Activated CD8-positive, alpha-beta memory T cell treated with anti-CD3 and anti-CD28 coated beads, Interleukin-2, amount 50 U/mL, for 1 hour (primary cell): Measurements from ENCODE around the gene CIAO2B.
"Not testable (repeated sequence)": the region's sequence is repeated elsewhere in the genome, so short reads cannot be mapped to it uniquely, and the experiment has no call there.

Source experiments
- DNase-seq: peaks from one replicate; pipeline ENCODE4 v3.0.0-alpha.2; 2020; ENCODE audit errors: extremely low read depth

The CIAO2B gene

DNA sequence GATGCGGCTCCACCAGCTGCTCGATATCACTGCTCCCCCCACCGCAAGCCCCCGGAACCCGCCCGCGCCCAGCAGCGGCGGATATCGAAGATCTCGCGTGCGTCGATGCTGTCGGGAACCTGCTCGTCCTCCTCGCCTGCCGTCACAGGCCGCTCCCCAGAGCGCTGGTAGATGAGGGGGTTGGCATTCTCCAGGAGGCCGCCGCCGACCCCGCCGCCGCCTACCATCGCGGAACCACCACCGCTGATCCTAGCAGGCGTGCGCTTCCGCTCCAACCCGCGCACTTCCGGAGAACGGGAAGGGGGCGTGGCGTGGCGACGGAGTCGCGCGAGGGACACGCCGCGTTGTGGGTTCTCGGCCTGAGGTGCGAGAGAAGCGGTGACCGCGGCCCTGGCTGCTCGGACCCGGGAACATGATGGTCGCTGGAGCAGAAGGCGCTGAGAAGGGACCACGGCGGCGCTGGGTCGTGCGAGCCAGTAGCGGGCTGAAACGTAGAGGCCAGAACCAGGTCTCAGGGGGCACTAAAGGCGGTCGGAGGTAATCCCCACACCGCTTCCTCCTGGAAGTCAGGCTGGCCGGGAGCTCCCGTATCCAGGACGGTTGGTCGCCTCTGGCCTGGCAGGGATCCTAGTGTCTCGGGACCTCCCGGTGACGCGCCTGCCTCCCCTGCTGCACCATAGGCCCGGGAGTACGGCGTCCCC, at the start of gene CIAO2B:
TSS of gene CIAO2B (minus strand) at position 265 of the 701 bp plus-strand sequence. CDS start at position 227, 38 bp downstream.
- peak; percentile 58 for DNase-seq

GRCh38 chr16:66983033-66983432, 48.8 kb upstream of the CIAO2B start:
- no peak for DNase-seq

- no peak for DNase-seq
These were observed 45.0 kb upstream of the CIAO2B start for GRCh38 chr16:66979011-66979717.

DNA sequence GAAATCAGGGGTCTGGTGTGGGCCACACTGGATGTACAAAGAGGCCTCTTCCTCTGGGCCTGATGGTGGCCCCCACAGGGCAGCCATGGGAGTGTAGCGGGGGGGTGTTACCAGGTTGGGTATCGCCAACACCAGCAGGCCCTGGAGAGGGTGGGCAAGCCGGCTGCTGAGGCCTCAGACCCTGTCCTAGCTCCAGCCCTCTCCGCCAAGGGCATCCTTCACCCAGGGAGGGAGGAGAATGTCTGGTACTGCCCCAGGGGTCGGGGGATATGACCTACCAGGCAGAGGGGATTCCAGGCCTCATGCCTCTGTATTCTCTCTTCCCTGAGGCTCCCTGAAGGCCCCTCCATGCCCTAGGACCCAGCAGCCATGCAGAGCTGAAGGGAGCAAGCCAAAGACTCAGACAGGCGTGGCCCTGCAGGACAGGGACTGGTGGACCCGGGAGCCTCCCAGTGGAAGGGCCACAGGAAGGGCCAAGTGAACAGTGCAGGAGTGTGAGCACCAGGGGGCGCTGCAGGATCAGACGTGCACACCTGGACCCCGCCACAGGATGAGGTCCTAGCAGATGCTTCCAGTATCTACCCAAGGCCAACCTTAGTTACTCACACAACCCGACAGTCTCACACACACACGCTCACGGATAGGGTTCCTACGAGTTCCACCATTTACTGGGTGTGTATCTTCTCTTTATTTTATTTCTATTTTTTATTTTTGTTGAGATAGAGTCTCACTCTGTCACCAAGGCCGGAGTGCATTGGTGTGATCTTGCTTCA, 43.3 kb upstream of the CIAO2B start:
- DNase-seq, result peak; percentile 74

GRCh38 chr16:66976746-66977145, 42.5 kb upstream of the CIAO2B start:
- DNase-seq, result no peak

DNA sequence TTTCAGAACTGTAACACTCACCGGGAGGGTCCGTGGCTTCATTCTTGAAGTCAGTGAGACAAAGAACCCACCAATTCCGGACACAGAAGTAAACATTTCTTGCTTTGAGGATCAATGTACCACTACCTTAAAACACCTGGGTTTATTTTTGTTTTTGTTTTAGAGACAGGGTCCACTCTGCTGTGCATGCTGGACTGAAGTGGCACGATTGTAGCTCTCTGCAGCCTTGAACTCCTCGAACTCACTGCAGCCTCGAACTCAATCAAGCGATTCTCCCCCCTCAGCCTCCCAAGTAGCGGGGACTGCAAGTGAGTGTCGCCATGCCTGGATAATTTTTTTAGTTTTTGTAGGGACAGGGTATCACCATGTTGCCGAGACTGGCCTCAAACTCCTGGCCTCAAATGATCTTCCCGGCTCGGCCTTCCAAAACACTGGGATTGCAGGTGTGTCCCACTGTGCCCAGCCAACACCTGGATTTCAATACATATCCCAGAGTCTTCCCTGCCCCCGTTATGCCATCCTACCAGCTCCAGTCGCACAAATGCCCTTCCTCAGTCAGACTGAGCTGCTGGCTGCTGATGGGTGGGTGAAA, 41.2 kb upstream of the CIAO2B start:
- no peak for DNase-seq

DNA sequence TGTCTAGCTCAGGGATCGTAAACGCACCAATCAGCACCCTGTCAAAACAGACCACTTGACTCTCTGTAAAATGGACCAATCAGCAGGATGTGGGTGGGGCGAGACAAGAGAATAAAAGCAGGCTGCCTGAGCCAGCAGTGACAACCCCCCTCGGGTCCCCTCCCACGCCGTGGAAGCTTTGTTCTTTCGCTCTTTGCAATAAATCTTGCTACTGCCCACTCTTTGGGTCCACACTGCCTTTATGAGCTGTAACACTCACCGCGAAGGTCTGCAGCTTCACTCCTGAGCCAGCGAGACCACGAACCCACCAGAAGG, 40.7 kb upstream of the CIAO2B start:
- not testable (repeated sequence) for DNase-seq

- DNase-seq, result not testable (repeated sequence)
These were observed 40.1 kb upstream of the CIAO2B start for GRCh38 chr16:66974156-66974931.

- DNase-seq, result no peak
These were observed 39.5 kb upstream of the CIAO2B start for GRCh38 chr16:66973716-66974115.

DNA sequence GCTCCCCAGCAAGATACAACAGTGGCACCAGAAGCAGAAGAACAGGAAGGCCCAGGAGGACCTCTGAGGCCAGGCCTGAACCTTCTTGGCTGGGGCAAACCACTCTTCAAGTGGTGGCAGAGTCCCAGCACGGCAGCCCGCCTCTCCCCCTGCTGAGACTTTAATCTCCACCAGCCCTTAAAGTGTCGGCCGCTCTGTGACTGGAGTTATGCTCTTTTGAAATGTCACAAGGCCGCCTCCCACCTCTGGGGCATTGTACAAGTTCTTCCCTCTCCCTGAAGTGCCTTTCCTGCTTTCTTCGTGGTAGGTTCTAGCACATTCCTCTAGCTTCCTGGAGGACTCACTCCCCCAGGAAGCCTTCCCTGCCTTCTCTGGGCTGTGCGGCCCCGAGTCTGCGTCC, 38.8 kb upstream of the CIAO2B start:
- DNase-seq, result no peak

- no peak for DNase-seq
These were observed 36.8 kb upstream of the CIAO2B start for GRCh38 chr16:66970775-66971720.

GRCh38 chr16:66968847-66969246, 34.6 kb upstream of the CIAO2B start:
- DNase-seq, result no peak

- DNase-seq, result no peak
These were observed 29.8 kb upstream of the CIAO2B start for GRCh38 chr16:66964049-66964448.

GRCh38 chr16:66961914-66962313, 27.7 kb upstream of the CIAO2B start:
- no peak for DNase-seq

- no peak for DNase-seq
These were observed 27.0 kb upstream of the CIAO2B start, which contains the start of gene CES3 for GRCh38 chr16:66961065-66961744. Gene CES3, plus strand, starts transcription at chr16:66961266. Its CDS starts 42 bp downstream, at chr16:66961308.

DNA sequence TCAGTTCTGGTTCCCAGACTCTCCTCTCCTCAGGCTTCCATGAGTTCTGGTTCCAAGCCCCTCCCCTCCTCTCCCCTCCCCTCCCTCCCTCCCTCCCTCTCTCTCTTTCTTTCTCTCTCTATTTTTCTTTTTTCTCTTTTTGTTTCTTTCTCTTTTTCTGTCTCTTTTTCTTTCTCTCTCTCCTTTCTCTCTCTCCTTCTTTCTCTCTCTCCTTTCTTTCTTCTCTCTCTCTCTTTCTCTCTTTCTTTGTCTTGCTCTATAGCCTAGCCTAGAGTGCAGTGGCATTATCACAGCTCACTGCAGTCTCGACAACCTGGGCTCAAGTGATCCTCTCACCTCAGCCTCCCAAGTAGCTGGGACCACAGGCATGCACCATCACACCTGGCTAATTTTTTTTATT, 26.1 kb upstream of the CIAO2B start:
- no peak for DNase-seq

DNA sequence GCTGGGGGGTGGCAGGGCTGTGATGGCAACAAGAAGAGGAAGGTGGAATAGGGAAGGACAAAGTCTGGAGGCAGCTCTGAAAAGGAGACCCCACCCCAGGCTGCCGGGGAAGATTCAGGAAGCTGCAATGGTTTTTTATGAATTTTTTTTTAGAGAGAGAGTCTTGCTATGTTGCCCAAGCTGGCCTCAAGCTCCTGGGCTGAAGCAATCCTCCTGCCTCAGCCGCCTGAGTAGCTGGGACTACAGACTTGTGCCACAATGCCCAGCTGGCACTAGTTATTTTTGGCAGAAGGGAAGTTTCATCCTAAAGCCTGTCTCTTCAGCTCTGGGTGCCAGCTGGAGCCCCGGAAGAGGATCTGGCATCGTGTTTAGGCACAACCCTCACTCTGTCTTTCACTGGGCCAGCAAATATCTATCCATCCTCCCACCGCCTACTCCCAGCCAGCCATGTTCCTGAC, 25.5 kb upstream of the CIAO2B start:
- no peak for DNase-seq

- DNase-seq, result no peak
These were observed 24.9 kb upstream of the CIAO2B start for GRCh38 chr16:66958857-66959703.

GRCh38 chr16:66956154-66956457, 21.9 kb upstream of the CIAO2B start:
- not testable (repeated sequence) for DNase-seq
